Loucy (cell line): ENCODE data around the gene METTL18.

Experiments used
- EZH2phosphoT487 ChIP-seq: fragments of 200-600 bp; IDR thresholded peaks from 2 replicates; pipeline ENCODE4 v1.6.1; 2018; ENCODE audit warnings: antibody characterized with exemption, mild to moderate bottlenecking, moderate library complexity, borderline replicate concordance
- TF ChIP-seq, protein P1 (sequence below): fragments of 200-600 bp; sonication (generic); conservative IDR thresholded peaks from 2 replicates; pipeline ENCODE4 v1.5.1; 2014; ENCODE audit warnings: mild to moderate bottlenecking, antibody characterized with exemption, low read length

DNA sequence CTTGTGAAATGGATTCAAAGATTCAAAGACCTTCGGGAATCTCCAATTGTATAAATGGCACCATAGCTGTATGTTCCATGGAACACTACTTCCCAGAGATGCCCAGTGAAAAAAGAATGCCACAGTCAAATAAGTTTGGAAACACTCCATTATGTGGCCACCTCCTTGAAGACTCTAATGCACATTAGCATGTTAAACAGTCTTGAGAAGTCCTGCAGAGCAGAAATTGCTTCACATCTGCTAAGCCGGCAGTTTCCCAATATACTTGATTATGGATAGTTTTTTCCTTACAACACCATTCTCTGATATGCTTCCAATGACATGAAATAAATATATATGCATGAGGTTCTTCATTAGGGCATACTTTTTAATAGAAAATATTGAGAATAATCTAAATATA, 48.2 kb downstream of the METTL18 start:
- TF ChIP-seq, protein P1, sequence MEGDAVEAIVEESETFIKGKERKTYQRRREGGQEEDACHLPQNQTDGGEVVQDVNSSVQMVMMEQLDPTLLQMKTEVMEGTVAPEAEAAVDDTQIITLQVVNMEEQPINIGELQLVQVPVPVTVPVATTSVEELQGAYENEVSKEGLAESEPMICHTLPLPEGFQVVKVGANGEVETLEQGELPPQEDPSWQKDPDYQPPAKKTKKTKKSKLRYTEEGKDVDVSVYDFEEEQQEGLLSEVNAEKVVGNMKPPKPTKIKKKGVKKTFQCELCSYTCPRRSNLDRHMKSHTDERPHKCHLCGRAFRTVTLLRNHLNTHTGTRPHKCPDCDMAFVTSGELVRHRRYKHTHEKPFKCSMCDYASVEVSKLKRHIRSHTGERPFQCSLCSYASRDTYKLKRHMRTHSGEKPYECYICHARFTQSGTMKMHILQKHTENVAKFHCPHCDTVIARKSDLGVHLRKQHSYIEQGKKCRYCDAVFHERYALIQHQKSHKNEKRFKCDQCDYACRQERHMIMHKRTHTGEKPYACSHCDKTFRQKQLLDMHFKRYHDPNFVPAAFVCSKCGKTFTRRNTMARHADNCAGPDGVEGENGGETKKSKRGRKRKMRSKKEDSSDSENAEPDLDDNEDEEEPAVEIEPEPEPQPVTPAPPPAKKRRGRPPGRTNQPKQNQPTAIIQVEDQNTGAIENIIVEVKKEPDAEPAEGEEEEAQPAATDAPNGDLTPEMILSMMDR, result no peak
- no peak for TF ChIP-seq EZH2phosphoT487
